Occipital lobe (tissue), 2 donors: ENCODE measurements around the gene IL12B. TPM values are rescaled to one million over a fixed set of nuclear protein-coding genes. Genes with fewer than 3 reads are reported as not detected.
"Not testable (repeated sequence)": the region's sequence is repeated elsewhere in the genome, so short reads cannot be mapped to it uniquely, and the experiment has no call there.

Experiments
- DNase-seq: peaks from one replicate; lab custom pipeline; 2025; lab: John Stamatoyannopoulos, UW
- total RNA-seq: library from RNA; depleted of rRNA; stranded (reverse); fragments of >200 nt; gene quantifications from one replicate; pipeline ENCODE4 v1.2.3, GENCODE V29; 2014

IL12B gene
- total RNA-seq, 1 donor from 2014 or later, result not detected

- DNase-seq, result no peak
These were observed 2.7 kb upstream of the IL12B start for GRCh38 chr5:159332800-159333544.

GRCh38 chr5:159331093-159331973 is 1.0 kb upstream of the IL12B start:
- no peak for DNase-seq

- DNase-seq, result no peak
These were observed 5.3 kb downstream of the IL12B start for GRCh38 chr5:159324986-159325385.

- no peak for DNase-seq
These were observed 6.1 kb downstream of the IL12B start for GRCh38 chr5:159324102-159324755.

- no peak for DNase-seq
These were observed 8.1 kb downstream of the IL12B start for GRCh38 chr5:159322180-159322579.

- no peak for DNase-seq
These were observed 10.5 kb downstream of the IL12B start for GRCh38 chr5:159319832-159320231.

- DNase-seq, result no peak
These were observed 10.9 kb downstream of the IL12B start for GRCh38 chr5:159319363-159319762.

- DNase-seq, result no peak
These were observed 11.8 kb downstream of the IL12B start for GRCh38 chr5:159318448-159318847.

GRCh38 chr5:159317849-159318248 is 12.4 kb downstream of the IL12B start:
- DNase-seq, result no peak

- no peak for DNase-seq
These were observed 13.5 kb downstream of the IL12B start for GRCh38 chr5:159316519-159317383.

- DNase-seq, result no peak
These were observed 17.1 kb downstream of the IL12B start for GRCh38 chr5:159313197-159313596.

- DNase-seq, result no peak
These were observed 19.2 kb downstream of the IL12B start for GRCh38 chr5:159311063-159311462.

- DNase-seq, result no peak
These were observed 19.8 kb downstream of the IL12B start for GRCh38 chr5:159310511-159310910.

- DNase-seq, result no peak
These were observed 20.4 kb downstream of the IL12B start for GRCh38 chr5:159309689-159310433.

- DNase-seq, result no peak
These were observed 25.2 kb downstream of the IL12B start for GRCh38 chr5:159304961-159305595.

- no peak for DNase-seq
These were observed 27.0 kb downstream of the IL12B start for GRCh38 chr5:159303286-159303685.

- not testable (repeated sequence) for DNase-seq
These were observed 28.1 kb downstream of the IL12B start for GRCh38 chr5:159301929-159302860.

- DNase-seq, result no peak
These were observed 28.8 kb downstream of the IL12B start for GRCh38 chr5:159301466-159301865.

- not testable (repeated sequence) for DNase-seq
These were observed 33.0 kb downstream of the IL12B start for GRCh38 chr5:159297300-159297699.
